GM21360 (cell line): ENCODE measurements around the gene NR3C1.
"Not testable (repeated sequence)": the region's sequence is repeated elsewhere in the genome, so short reads cannot be mapped to it uniquely, and the experiment has no call there.

Source experiments
- ATAC-seq: cut with Tn5 transposase; IDR thresholded peaks from one replicate; pipeline ENCODE4 v1.9.1; 2021; ENCODE audit warnings: mild to moderate bottlenecking, moderate library complexity; ENCODE audit not compliant: unreplicated experiment

The NR3C1 gene

DNA sequence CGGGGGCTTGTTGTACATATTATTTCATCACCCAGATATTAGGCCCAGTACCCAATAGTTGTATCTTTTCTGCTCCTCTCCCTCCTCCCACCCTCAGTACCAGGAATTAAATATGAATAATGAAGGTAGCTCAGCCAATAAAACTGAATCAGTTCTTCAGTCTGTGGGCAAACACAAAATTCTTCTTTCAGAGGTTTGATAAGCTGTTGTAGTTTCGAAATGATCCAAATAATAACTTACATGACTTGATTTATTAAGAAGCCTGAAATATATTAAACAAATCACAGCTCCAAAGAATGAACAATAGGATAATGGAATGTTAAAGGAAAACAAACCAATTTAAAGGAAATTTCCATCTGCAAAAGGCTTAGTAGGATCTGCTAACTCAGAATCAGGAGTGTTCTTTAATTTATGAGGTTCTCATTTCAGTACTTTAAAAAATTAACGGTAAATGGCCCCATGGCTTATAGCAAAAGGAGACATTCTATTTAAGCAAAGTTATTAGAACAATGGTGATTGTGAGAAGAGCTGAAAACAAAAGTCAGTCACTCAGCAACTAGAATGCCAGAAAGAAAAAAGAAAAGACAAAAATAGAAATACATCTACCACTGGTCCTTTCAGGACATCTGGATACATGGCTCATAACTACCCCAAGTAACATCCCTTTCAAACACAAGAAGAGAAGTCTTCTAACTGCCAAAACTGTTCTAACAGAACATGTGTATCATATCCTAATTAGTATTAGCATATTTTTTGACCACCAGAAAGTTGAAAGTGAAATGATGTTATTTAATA is 62.4 kb downstream of the NR3C1 start:
- no peak for ATAC-seq

DNA sequence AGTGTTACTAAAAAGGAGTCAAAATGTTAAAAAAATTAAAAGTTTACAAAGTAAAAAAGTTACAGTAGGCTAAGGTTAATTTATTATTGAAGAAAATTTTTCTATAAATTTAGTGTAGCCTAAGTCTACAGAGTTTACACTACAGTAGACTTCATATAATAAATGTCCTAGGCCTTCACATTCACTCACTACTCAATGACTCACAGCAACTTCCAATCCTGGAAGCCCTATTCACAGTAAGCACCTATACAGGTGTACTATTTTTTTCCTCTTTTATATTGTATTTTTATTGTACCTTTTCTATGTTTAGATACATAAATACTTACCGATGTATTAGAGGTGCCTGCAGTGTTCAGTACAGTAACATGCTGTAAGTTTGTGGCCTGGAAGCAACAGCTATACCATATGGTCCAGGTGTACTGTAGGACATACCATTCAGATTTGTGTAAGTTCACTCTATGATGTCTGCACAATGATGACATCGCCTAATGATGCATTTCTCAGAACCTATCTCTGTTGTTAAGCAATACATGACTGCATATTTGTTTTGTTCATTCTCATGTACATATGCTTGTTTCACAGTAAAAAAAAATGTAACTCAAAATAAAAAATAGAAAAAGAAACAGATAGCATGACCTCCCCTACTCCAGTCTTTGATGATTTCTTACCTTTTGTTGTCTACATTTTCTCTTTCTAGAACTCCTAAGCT is 64.7 kb downstream of the NR3C1 start:
- no peak for ATAC-seq

DNA sequence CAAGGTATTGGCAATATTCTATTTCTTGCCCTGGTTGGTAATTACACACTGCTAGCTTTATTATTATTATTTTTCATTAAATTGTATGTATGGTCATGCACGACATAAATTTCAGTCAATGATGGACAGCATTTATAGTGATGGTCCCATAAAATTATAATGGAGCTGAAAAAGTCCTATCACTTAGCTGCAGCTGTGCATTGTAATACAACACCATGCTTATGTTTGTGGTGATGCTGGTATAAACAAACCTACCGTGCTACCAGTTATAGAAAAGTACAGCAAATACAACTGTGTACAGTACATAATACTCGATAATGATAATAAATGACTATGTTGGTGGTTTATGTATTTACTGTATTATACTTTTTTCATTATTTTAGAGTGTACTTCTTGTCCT is 65.5 kb downstream of the NR3C1 start:
- no peak for ATAC-seq

DNA sequence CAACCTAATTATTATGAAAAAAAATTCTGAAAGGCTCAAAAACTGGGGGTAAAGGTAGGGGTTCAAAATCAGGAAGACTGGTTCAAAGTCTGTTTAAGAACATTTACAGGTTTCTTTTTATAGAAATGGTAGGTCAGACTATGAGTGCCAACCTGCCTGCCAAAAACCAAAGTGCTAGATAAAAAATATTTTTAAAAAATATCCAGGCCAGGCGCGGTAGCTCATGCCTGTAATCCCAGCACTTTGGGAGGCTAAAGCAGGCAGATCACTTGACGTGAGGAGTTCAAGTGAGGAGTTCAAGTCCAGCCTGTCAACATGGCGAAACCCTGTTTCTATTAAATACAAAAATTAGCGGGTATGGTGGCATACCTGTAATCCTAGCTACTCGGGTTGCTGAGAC is 67.0 kb downstream of the NR3C1 start:
- no peak for ATAC-seq

DNA sequence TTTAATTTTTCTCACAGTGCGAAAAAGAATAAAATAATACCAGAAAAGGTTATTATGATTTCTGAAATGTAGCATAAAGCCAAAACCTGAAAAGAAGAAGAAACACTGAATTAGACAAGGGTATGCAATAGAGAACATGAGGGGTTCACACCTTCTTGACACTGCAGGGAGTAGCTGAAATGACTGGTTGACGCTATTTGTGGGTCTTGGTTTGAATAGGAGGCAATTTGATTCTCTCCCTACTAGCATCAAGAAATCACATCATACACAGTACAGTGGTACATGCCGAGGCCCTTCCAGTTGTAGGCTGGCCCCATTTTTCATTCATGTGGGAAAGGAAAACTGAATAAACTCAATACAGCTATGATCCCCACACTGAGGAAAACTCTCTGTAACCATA is 68.6 kb downstream of the NR3C1 start:
- ATAC-seq: no peak

DNA sequence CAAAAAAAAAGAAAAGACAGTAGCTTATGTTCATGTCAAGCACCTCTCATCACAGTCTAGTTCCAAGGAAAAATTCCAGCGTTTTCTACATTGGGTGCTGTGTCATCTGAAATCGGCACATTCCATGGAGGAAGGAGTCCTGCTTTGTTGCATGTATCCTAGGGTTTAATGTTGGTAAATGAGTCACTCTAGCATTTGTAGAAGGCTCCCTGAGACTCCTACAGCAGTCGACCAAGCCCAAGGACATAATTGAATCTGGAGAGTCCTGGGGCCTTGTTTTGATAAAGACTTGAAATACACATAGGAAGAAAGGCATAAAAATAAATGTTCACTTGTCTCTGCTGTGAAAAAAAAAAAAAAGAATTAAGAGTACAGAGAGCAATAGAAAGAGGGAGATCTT is 69.1 kb downstream of the NR3C1 start:
- ATAC-seq: not testable (repeated sequence)

DNA sequence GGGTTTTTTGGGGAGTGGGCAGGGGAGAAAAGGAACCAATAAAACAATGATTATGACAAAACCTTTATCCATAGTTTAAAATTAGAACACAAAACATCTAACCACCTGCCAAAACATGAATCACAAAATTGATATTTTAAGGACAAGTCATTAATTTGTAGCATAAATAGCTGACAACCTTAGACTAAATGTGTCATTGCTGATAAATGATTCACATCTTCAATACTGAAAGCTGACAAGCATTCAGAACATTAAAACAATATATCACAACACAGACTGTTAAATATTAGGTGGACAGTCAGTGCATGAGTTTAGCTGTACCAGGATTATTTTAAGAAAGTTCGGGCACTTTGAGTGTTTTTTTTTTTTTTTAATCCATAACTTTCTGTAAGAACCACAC is 71.5 kb downstream of the NR3C1 start:
- no peak for ATAC-seq

DNA sequence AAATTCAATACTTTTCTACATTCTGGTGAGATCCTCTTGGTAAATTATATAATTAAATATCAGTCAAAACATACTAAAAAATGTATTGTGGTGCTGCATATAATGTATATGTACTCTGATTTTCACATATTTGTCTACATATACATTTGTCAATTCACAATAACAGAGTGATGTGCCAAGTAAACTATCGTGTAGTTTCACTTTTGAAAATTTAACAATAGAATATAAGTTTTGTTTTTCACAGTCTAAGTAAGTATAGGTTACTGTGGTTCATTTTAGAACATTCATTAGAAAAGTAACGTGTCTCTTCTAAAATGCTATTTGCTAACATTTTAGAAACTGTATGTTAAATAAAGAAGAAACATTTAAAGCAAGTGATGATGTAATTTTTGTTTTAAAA is 73.6 kb downstream of the NR3C1 start:
- no peak for ATAC-seq

DNA sequence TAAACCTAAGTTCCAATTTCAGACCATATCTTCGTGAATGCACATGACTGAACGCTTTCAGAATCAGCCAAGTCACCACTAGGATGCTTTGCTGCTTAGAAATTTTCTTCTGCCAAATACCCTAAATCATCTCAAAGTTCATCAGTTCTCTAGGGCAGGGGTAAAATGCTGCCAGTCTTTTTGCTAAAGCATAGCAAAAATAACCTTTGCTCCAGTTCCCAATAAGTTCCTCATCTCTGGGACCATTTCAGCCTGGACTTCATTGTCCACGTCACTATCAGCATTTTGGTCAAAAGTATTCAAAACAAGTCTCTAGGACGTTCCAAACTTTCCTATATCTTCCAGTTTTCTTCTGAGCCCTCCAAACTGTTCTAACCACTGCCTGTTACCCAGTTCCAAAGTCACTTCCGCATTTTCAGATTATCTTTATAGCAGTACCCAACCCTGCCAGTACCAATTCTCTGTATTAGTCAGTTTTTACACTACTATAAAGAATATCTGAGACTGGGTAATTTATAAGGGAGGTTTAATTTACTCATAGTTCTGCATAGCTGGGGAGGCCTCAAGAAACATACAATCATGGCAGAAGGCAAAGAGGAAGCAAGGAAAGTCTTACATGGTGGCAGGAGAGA is 74.8 kb downstream of the NR3C1 start:
- no peak for ATAC-seq

DNA sequence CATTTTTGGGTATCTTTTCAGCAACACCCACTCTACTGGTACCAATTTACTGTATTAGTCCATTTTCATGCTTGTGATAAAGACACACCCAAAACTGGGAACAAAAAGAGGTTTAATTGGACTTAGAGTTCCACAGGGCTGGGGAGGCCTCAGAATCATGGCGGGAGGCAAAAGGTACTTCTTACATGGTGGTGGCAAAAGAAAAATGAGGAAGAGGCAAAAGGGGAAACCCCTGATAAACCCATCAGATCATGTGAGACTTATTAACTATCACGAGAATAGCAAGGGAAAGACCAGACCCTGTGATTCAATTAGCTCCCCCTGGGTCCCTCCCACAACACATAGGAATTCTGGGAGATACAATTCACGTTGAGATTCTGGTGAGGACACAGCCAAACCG is 78.4 kb downstream of the NR3C1 start:
- ATAC-seq: not testable (repeated sequence)

DNA sequence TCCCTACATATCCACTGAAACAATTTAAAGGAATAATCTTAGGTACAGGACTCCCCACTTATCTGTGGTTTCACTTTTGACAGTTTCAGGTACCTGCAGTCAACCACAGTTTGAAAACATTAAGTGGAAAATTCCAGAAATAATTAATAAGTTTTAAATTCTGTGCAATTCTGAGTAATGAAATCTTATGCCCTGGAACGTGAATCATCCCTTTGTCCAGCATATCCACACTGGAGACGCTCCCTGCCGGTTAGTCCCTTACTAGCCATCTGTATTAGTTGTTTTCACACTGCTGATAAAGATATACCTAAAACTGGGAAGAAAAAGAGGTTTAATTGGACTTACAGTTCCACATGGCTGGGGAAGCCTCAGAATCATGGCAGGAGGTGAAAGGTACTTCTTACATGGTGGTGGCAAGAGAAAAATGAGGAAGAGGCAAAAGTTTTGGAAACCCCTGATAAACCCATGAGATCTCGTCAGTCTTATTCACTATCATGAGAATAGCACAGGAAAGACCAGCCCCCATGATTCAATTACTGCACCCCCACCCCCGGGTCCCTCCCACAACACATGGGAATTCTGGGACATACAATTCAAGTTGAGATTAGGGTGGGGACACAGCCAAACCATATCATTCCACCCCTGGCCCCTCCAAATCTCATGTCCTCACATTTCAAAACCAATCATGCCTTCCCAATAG is 80.4 kb downstream of the NR3C1 start:
- not testable (repeated sequence) for ATAC-seq

DNA sequence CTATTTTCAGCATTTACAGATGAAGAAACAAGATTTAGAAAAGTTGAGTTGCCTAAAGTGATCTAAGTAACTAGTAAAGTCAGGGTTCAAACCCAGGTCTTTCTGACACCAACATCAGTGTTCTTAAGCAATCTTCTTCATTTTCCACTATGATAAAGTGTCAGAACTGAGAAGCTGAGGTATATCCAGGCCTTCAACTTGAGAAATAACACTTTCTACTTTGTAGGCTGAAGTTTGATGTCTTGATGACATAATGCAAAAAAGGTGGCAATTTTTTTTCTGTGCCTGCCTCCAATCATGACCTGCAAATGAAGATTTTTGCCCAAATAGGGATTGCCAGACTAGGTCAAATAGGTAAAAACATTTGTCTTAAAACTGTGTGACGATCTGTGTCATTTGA is 81.3 kb downstream of the NR3C1 start:
- no peak for ATAC-seq

DNA sequence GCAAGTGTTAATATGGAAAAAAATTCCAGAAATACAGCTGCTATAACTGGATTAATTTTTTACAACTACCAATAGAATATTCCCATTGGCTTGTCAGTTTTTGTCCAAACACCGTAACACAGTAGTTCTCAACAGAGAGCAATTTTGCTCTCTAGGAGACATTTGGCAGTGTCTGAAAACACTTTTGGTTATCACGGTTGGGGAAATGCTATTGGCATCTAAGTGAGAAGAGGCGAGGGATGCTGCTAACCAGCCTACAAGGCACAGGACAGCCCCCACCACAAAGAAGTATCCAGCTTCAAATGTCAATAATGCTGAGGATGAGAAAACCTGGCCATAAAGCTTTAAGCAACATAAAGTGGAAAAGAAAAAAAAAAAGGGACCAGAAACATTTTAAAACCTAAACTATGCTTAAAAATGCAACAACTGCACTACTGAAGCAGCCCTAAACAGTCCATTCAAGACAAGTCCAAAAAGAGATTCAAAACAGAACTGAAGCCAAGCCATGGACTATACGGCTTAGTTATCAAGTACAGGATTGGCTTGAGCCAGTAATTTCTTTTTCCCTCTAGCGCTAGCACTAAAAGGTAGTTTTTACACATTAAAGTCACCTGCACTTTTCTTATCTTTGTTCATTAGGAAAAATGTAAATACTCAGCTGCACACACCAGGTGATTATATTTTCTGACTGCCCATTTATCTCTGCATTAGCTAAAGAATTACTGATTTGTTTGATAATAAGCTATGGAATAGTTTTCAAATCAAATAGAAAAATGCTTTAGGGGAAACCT is 83.9 kb downstream of the NR3C1 start:
- no peak for ATAC-seq

DNA sequence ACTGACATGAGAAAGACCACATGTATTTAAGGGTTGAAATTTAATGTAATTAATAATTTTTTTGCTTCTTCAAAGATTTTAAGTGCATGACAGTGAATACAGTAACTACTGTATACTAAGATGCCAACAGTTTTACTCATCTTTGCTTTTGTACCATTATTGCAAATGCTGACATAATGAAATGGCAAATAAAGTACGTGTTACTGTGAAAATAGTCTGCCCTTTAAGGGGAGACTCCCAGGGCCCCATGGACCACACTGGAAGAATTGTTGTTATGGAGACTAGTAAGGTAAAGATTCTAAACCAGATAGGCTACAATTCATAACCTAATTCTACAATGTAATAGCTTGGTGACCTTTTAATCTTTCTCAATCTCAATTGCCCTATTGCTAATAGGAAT is 84.7 kb downstream of the NR3C1 start:
- no peak for ATAC-seq

DNA sequence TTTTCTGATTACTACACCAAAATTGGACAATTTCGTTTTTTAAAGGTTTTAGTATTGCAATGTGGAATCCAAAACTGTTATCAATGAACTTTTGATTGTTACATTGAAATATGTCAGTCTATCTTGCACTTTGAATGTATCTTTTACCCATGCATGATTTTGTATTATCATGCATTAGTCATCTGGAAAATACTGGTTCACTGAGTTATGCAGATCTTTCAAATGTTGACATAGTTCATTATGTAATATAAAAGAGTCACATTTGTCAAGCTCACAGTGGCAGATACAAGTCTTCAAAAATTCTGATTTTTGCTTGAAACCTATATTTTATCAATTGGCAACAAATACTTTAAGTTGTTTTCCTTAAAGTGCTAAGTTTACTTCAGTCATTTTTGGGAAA is 85.2 kb downstream of the NR3C1 start:
- ATAC-seq: no peak

DNA sequence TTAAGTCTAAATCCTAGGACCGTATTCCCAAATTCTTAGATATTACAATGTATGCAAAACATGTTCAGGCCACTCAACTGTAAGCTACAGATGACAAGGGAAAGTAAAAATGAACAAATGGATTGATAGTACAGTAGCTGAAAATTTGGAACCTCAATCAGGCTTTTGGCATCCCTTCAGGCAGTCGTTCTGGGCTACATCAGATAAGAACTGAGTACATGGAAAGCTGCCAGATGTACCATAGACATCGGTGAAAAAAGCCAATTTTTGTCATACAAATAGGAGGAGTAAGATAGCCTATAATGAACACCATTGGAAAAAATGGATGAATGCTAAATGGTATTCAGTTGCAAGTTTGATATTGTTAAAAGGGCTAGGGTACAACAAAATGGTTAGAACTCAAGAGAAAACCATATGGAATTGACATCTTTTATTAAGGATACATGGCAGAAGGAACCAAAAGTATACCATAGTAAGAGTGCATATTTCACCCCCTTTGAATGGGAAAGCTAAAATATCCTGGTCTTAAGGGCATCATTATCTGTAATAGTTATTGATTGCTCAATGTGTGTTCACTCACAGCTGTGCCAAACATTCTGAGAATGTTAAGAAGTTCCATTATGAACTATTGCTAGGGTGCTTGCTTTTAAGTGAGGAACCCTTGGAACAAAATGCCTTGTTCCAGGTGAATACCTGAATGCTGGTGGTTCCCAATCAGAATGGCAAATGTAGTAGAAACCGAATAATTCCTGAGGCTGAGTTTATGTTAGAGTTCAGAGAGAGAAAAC is 86.4 kb downstream of the NR3C1 start:
- ATAC-seq: no peak

DNA sequence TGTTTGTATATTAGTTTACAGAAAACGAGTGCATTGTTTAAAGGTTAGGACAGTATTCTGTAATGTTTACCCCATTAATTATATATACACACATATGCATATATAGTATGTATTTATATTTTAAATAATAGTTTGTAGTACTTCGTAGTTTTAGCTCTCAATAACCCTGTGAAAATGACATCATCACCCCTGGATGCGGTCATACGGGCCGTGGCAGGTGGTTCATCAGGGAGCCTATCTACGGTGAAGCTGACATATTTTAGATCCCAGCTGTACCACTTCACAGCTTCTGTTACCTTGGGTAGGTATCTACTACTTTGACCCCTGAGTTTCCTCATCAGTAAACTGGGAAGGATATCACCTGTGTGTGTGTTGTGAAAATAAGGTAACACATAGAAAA is 87.1 kb downstream of the NR3C1 start:
- ATAC-seq: no peak

DNA sequence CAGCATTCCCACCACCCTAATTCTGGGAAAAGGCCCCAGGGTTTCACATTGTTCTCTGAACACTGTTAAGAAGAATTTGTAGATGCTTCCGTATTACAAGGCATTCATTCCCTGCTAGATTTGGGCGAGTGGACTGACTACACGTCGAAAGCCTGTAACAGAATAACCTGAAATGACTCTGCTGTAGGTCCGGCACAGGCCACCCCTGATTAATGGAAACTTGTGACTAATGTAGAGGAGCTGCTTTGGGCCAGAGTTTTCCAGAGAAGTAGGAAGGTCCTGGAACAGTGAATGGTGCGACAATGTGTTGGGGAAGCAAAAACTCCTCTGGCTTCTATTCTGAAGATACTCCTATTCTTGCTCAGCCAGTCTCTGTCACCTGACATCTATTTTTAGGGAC is 87.6 kb downstream of the NR3C1 start:
- no peak for ATAC-seq

DNA sequence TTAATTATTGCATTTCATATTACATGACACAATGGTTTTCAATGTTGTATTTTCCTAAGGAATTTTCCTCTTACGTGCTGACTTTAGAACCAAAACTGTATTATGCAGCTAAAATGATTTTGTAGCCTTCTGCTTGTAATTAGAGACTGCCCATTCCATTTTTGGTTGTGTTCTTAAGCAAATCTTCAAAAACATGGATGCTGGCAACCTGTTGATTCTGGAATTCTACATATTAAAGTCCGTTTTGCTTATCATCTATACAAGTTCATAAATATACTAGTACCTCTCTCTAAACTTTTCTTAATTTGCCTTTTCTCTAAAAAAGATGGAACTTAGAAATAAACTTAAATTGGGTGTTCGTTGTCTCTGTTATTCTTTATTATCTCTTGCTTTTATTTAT is 88.3 kb downstream of the NR3C1 start:
- ATAC-seq: no peak

DNA sequence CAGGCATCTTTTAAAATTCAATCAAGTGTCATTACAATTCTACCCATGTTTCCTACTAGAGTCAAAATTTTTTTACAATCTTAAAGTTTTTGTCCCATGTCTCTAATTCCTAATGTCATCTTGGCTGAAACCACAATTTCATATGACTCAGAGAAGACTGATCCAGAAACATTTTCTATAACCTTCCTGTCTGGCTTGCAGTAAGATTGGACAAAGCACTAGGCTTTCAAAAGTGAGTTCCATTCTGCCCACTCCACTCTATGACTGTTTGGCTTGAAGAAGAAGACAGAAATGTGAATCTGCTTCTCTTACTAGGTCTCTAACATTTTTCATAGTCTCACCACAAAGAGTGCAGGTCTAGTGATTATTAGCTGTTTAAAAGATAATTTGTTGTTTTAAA is 88.8 kb downstream of the NR3C1 start:
- no peak for ATAC-seq
